NB4 (cell line): ENCODE results near the gene GALNT8.

Source experiments
- DNase-seq: peaks from one replicate; pipeline ENCODE4 v3.0.0; 2010; ENCODE audit warnings: low read depth
- H3K4me3 ChIP-seq: one replicate; pipeline ENCODE4 v1.5.1; 2011; ENCODE audit warnings: mild to moderate bottlenecking, low read depth, low read length, moderate library complexity
- CTCF ChIP-seq: IDR thresholded peaks from one replicate; pipeline ENCODE4 v1.5.1; 2012; ENCODE audit warnings: low read depth, low read length
- MAX ChIP-seq: IDR thresholded peaks from 2 replicates; pipeline ENCODE4 v1.6.1; 2011; ENCODE audit warnings: low read depth, low read length
- MYC ChIP-seq: IDR thresholded peaks from 2 replicates; pipeline ENCODE4 v1.6.1; 2011; ENCODE audit warnings: low read depth, low read length
- POLR2A ChIP-seq: IDR thresholded peaks from 2 replicates; pipeline ENCODE4 v1.6.1; 2011; ENCODE audit warnings: mild to moderate bottlenecking; ENCODE audit not compliant: insufficient read length; ENCODE audit errors: extremely low read depth

Gene GALNT8

GRCh38 chr12:4771172-4771959, 51.2 kb downstream of the GALNT8 start:
- DNase-seq: no peak
- H3K4me3 ChIP-seq: no peak overlapping the region
- TF ChIP-seq POLR2A (no peak), CTCF (no peak), MAX (no peak), MYC (no peak)

- no peak for DNase-seq
- H3K4me3 ChIP-seq: no peak overlapping the region
- TF ChIP-seq CTCF (no peak), POLR2A (no peak), MAX (no peak), MYC (no peak)
Observed at GRCh38 chr12:4771960-4772566, 51.9 kb downstream of the GALNT8 start.

GRCh38 chr12:4775936-4776335, 55.7 kb downstream of the GALNT8 start:
- TF ChIP-seq MAX: no peak
- TF ChIP-seq MYC: no peak
- no peak for TF ChIP-seq CTCF
- TF ChIP-seq POLR2A: no peak
- no peak overlapping the region for H3K4me3 ChIP-seq
- no peak for DNase-seq

GRCh38 chr12:4779749-4780148, 59.5 kb downstream of the GALNT8 start:
- H3K4me3 ChIP-seq: no peak overlapping the region
- DNase-seq: no peak
- TF ChIP-seq POLR2A: no peak
- TF ChIP-seq MYC: no peak
- no peak for TF ChIP-seq MAX
- no peak for TF ChIP-seq CTCF

- H3K4me3 ChIP-seq: no peak overlapping the region
- no peak for DNase-seq
- TF ChIP-seq CTCF (no peak), POLR2A (no peak), MAX (no peak), MYC (no peak)
Observed at GRCh38 chr12:4780641-4781611, 60.7 kb downstream of the GALNT8 start.
